K562 (cell line): ENCODE measurements around the gene CAPZB. TPM values are rescaled to one million over a fixed set of nuclear protein-coding genes. Genes with fewer than 3 reads are reported as not detected.

Source experiments
- ATAC-seq: fragments of 200-7000 bp; cut with Tn5 transposase; 3 replicates; pipeline ENCODE4 v1.9.1; 2020; ENCODE audit warnings: moderate library complexity
- BruUV-seq: library from RNA; stranded (reverse); fragments of 400-500 nt; replicated peaks from 2 replicates; lab custom pipeline; 2021; lab: Mats Ljungman, UMichigan
- CTCF ChIA-PET: fragments of 300-600 bp; formaldehyde crosslinking; extraction: SDS; loops from one replicate; lab custom pipeline; 2021; ENCODE audit warnings: low intra/inter-chr PET ratio; lab: Yijun Ruan, JAX
- POLR2A ChIA-PET: fragments of 300-600, 350-650 bp; sonication (Branson Sonifier 250); formaldehyde crosslinking; extraction: SDS; loops from one replicate; lab custom pipeline; 2021; ENCODE audit warnings: antibody characterized with exemption, inconsistent platforms; lab: Yijun Ruan, JAX
- DNase-seq, 4 experiments: peaks; one replicate each; pipeline versions ENCODE4 v3.0.0 to v3.0.0-alpha.2; 2011 to 2018; ENCODE audit warnings: low spot score in 3 of 4, mixed read lengths in 3 of 4; ENCODE audit errors: extremely low read depth in 1 of 4
- FAIRE-seq: peaks from 2 replicates; lab custom pipeline; 2011; peaks lifted over from hg19 to GRCh38; lab: Jason Lieb, UNC
- H2AFZ ChIP-seq: 2 replicates; pipeline ENCODE4 v1.6.0; 2011; ENCODE audit warnings: low read depth, low read length, control low read depth, inconsistent platforms
- H3K27ac ChIP-seq: fragments of 200-600 bp; 3 replicates; pipeline ENCODE4 v1.8.0; 2011; ENCODE audit warnings: low read depth, mild to moderate bottlenecking, control low read depth, inconsistent platforms, low read length, moderate library complexity, mixed read lengths; ENCODE audit errors: extremely low read depth
- H3K27me3 ChIP-seq, 2 experiments: fragments of 300-600 bp in 1 of 2; 2 replicates in 1 of 2; 3 replicates in 1 of 2; pipeline versions ENCODE4 v1.6.0 to v1.8.0; 2011; ENCODE audit warnings: inconsistent platforms in 2 of 2, low read length in 2 of 2, mild to moderate bottlenecking in 1 of 2, mixed read lengths in 1 of 2, moderate library complexity in 1 of 2; ENCODE audit not compliant: control insufficient read depth in 2 of 2, insufficient read depth in 2 of 2
- H3K36me3 ChIP-seq: fragments of 300-600 bp; 3 replicates; pipeline ENCODE4 v1.8.0; 2011; ENCODE audit warnings: mild to moderate bottlenecking, low read length, inconsistent platforms; ENCODE audit not compliant: control insufficient read depth, insufficient read depth
- H3K4me1 ChIP-seq, 2 experiments: fragments of 200-600 bp in 1 of 2; replicated peaks in 1 of 2; 2 replicates in 1 of 2; 3 replicates in 1 of 2; pipeline versions ENCODE4 v1.5.1 to v1.8.0; 2011; ENCODE audit warnings: inconsistent platforms in 2 of 2, low read length in 2 of 2, mild to moderate bottlenecking in 1 of 2, mixed read lengths in 1 of 2, moderate library complexity in 1 of 2; ENCODE audit not compliant: control insufficient read depth in 2 of 2, insufficient read depth in 2 of 2
- H3K4me2 ChIP-seq: 2 replicates; pipeline ENCODE4 v1.6.1; 2011; ENCODE audit warnings: low read length, control low read depth, inconsistent platforms, mixed read lengths; ENCODE audit not compliant: insufficient read depth
- H3K4me3 ChIP-seq: fragments of 200-600 bp; sonication (generic), shearing (Covaris generic); 2 replicates; pipeline ENCODE4 v1.5.1; 2016; ENCODE audit warnings: control low read depth, inconsistent platforms
- H3K79me2 ChIP-seq: fragments of 200-600 bp; 3 replicates; pipeline ENCODE4 v1.8.0; 2011; ENCODE audit warnings: low read length, inconsistent platforms; ENCODE audit not compliant: control insufficient read depth, insufficient read depth
- H3K9ac ChIP-seq, 2 experiments: 2 replicates each; pipeline versions ENCODE4 v1.6.0 to v1.6.1; 2011; ENCODE audit warnings: low read depth in 2 of 2, low read length in 2 of 2, control low read depth in 1 of 2, inconsistent platforms in 1 of 2, mild to moderate bottlenecking in 1 of 2, mixed read lengths in 1 of 2; ENCODE audit not compliant: insufficient read depth in 1 of 2
- H3K9me1 ChIP-seq: one replicate; pipeline ENCODE4 v1.6.0; 2011; ENCODE audit warnings: inconsistent platforms, mild to moderate bottlenecking, low read length, moderate library complexity; ENCODE audit not compliant: control insufficient read depth, insufficient read depth
- H3K9me3 ChIP-seq: replicated peaks from 2 replicates; pipeline ENCODE4 v1.5.1; 2011; ENCODE audit warnings: low read depth, low read length, inconsistent platforms; ENCODE audit not compliant: control insufficient read depth, insufficient read depth
- H4K20me1 ChIP-seq: replicated peaks from 2 replicates; pipeline ENCODE4 v1.6.1; 2011; ENCODE audit warnings: low read length, inconsistent platforms, mixed read lengths; ENCODE audit not compliant: control insufficient read depth, insufficient read depth
- CHD1 ChIP-seq: fragments of 200-600 bp; sonication (generic); IDR thresholded peaks from one replicate; pipeline ENCODE4 v1.6.1; 2012; ENCODE audit warnings: mild to moderate bottlenecking, moderate library complexity, low read length, inconsistent platforms
- DDX20 ChIP-seq: fragments of 450-650 bp; IDR thresholded peaks from 2 replicates; pipeline ENCODE4 v1.6.1; 2016; ENCODE audit warnings: missing genetic modification characterization, low read depth, mild to moderate bottlenecking, missing compliant biosample characterization, moderate library complexity
- GABPB1 ChIP-seq: sonication (generic); formaldehyde crosslinking; IDR thresholded peaks from 2 replicates; pipeline ENCODE4 v1.8.0; 2022; ENCODE audit warnings: mild to moderate bottlenecking, missing genetic modification reagents
- KAT7 ChIP-seq: sonication (generic); formaldehyde crosslinking; IDR thresholded peaks from 2 replicates; pipeline ENCODE4 v1.8.0; 2022; ENCODE audit warnings: missing genetic modification reagents, mild to moderate bottlenecking, borderline replicate concordance
- NFE2 ChIP-seq: IDR thresholded peaks from 2 replicates; pipeline ENCODE4 v1.6.1; 2014; ENCODE audit warnings: antibody characterized with exemption, low read depth
- NFIX ChIP-seq: fragments of 250-450 bp; sonication (Bioruptor Pico); IDR thresholded peaks from 2 replicates; pipeline ENCODE4 v1.4.0; 2020; ENCODE audit warnings: low read depth, mild to moderate bottlenecking, moderate library complexity
- PHF21A ChIP-seq: fragments of 450-650 bp; IDR thresholded peaks from 2 replicates; pipeline ENCODE4 v1.6.1; 2017; ENCODE audit warnings: low read depth, borderline replicate concordance
- RFX1 ChIP-seq: fragments of 450-650 bp; IDR thresholded peaks from 2 replicates; pipeline ENCODE4 v1.6.1; 2016; ENCODE audit warnings: mild to moderate bottlenecking, moderate library complexity
- SAP30 ChIP-seq: fragments of 200-600 bp; sonication (generic); IDR thresholded peaks from 2 replicates; pipeline ENCODE4 v1.6.1; 2012; ENCODE audit warnings: borderline replicate concordance, low read depth, mild to moderate bottlenecking, moderate library complexity, low read length, control low read depth, inconsistent platforms; ENCODE audit not compliant: insufficient read depth, poor library complexity, severe bottlenecking
- ZNF121 ChIP-seq: sonication (generic); formaldehyde crosslinking; conservative IDR thresholded peaks from 2 replicates; pipeline ENCODE4 v1.8.0; 2022; ENCODE audit warnings: missing genetic modification reagents
- ZNF507 ChIP-seq: conservative IDR thresholded peaks from 2 replicates; pipeline ENCODE4 v1.6.1; 2017; ENCODE audit warnings: missing genetic modification characterization, missing compliant biosample characterization
- WGBS: fragments of 100-300 bp; shearing (Covaris generic); methylation state at CpG from one replicate; pipeline ENCODE4 v1.1.6; 2016; ENCODE audit warnings: low coverage, mixed read lengths; ENCODE audit not compliant: insufficient coverage; ENCODE audit errors: missing lambda C conversion rate; 5-methylcytosine and 5-hydroxymethylcytosine counted together
- in situ Hi-C: fragments of 300-500 bp; cut with MboI; formaldehyde crosslinking; loops from 4 replicates; pipeline ENCODE4 v1.15.0; 2018; ENCODE audit warnings: inconsistent platforms, mixed read lengths
- intact Hi-C: fragments of 100-400 bp; cut with micrococcal nuclease; formaldehyde crosslinking; loops from 2 replicates; pipeline ENCODE4 v1.14.2; 2022
- polyA plus RNA-seq, 8 experiments: library from polyadenylated mRNA; depleted of rRNA in 4 of 8; stranded (reverse) in 5 of 8; unstranded in 3 of 8; fragments of >200 nt; fragmentation: Nextera tagmentation in 2 of 8; fragmentation: Illumina TruSeq in 1 of 8; extraction: Ambion mirVana in 2 of 8; extraction: Trizol in 1 of 8; gene quantifications; 2 replicates each; pipeline versions ENCODE4 v1.2.1 to v1.2.3, GENCODE V29; 2011 to 2014; ENCODE audit warnings: inconsistent platforms in 1 of 8, missing spikeins in 1 of 8
- total RNA-seq, 7 experiments: library from RNA; depleted of rRNA in 6 of 7; stranded (reverse); fragments of >200 nt in 6 of 7; fragmentation: Illumina TruSeq in 2 of 7; extraction: Trizol in 2 of 7; gene quantifications; 2 replicates each; pipeline versions ENCODE4 v1.2.1 to v1.2.3, GENCODE V29; 2011 to 2021; ENCODE audit warnings: low replicate concordance in 1 of 7
- TF ChIP-seq, protein P1 (sequence below): fragments of 200-800 bp; sonication (Bioruptor generic); IDR thresholded peaks from 2 replicates; pipeline ENCODE4 v1.6.1; 2017; ENCODE audit warnings: missing genetic modification characterization, missing compliant biosample characterization
- TF ChIP-seq, protein P2 (sequence below), 2 experiments: fragments of 150-350 bp in 1 of 2; IDR thresholded peaks; 2 replicates each; pipeline ENCODE4 v1.6.1; 2012 to 2016; ENCODE audit warnings: low read depth in 2 of 2, low read length in 2 of 2, mild to moderate bottlenecking in 1 of 2, moderate library complexity in 1 of 2
- TF ChIP-seq, protein P3 (sequence below): fragments of 150-350 bp; conservative IDR thresholded peaks from 2 replicates; pipeline ENCODE4 v1.6.1; 2014; ENCODE audit warnings: low read length

CAPZB gene
- total and polyA plus RNA-seq, 9 of the 15 experiments (the other 6 are each of a cell fraction or from before 2014, with no cell fraction given): 57.6 to 297 (median 125) TPM

DNA sequence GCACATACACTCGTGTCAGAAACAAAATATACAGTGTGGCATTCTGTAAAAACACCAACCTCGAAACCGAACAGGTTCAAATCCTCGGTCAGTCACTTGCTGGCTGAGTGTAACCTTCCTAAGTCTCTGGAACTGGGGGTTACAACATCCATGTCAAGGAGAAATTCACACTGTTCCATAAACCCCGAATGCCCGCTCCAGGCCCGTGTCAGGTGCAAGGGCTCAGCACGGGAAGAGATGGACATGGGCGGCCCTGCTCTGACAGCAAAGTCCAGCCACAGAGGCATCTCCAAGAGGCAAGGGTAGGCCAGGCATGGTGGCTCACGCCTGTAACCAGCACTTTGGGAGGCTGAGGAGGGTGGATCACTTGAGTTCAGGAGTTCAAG, 93.8 kb downstream of the CAPZB start:
- POLR2A ChIA-PET: interaction anchor here (0.5 to 1.2 kb wide), 8 partner anchors 7 to 262 kb away, joined by 3 to 5 read pairs (median 3); no protein-coding TSS in a partner anchor
- Histone ChIP-seq H3K9me3 (no peaks in the 10 kb centered on the region), H3K4me2 (peak overlapping the region; percentile 69), H2AFZ (peak overlapping the region; percentile 73; the same call in 1 of the 2 replicates), H3K9ac (peak overlapping the region; percentile 48 to 74; a peak in 2 of 4 replicates), H3K4me3 (no peak overlapping the region), H3K27me3 (no peaks in the 10 kb centered on the region), H3K27ac (peak overlapping the region; percentile 69; the same call in 2 of the 3 replicates), H3K9me1 (no peaks in the 10 kb centered on the region), H4K20me1 (peaks cover 22% of the 10 kb centered on the region; the same call in 1 of the 2 replicates), H3K36me3 (no peaks in the 10 kb centered on the region; the same call in 2 of the 3 replicates), H3K4me1 (peaks cover 22 to 34% of the 10 kb centered on the region in 2 experiments), H3K79me2 (peaks cover 41% of the 10 kb centered on the region)
- FAIRE-seq (no peak), DNase-seq (peak in 1 of 4 experiments; percentile 34), ATAC-seq (peak; percentile 40)
- in situ Hi-C loops: no loop called here
- CTCF ChIA-PET: interaction anchor here (1.4 to 2.5 kb wide), 4 partner anchors 191 to 262 kb away, joined by 9 to 15 read pairs (median 12); no protein-coding TSS in a partner anchor
- no TSS peak for BruUV-seq
- intact Hi-C loops: loop anchor here (1.0 to 5.0 kb wide), 2 partner anchors 191 to 260 kb away; no protein-coding TSS in a partner anchor
- WGBS: 19% methylated on average over 10 of the region's 10 CpGs
- 0 out of 2 replicates have a peak, but pooled peaks have one; percentile 35 for TF ChIP-seq GABPB1 (CRISPR knock-in tag)
- TF ChIP-seq SAP30: peak; percentile 6
- TF ChIP-seq, protein P1, sequence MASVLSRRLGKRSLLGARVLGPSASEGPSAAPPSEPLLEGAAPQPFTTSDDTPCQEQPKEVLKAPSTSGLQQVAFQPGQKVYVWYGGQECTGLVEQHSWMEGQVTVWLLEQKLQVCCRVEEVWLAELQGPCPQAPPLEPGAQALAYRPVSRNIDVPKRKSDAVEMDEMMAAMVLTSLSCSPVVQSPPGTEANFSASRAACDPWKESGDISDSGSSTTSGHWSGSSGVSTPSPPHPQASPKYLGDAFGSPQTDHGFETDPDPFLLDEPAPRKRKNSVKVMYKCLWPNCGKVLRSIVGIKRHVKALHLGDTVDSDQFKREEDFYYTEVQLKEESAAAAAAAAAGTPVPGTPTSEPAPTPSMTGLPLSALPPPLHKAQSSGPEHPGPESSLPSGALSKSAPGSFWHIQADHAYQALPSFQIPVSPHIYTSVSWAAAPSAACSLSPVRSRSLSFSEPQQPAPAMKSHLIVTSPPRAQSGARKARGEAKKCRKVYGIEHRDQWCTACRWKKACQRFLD (CRISPR knock-in tag): no peak
- no peak for TF ChIP-seq PHF21A
- TF ChIP-seq, protein P2, sequence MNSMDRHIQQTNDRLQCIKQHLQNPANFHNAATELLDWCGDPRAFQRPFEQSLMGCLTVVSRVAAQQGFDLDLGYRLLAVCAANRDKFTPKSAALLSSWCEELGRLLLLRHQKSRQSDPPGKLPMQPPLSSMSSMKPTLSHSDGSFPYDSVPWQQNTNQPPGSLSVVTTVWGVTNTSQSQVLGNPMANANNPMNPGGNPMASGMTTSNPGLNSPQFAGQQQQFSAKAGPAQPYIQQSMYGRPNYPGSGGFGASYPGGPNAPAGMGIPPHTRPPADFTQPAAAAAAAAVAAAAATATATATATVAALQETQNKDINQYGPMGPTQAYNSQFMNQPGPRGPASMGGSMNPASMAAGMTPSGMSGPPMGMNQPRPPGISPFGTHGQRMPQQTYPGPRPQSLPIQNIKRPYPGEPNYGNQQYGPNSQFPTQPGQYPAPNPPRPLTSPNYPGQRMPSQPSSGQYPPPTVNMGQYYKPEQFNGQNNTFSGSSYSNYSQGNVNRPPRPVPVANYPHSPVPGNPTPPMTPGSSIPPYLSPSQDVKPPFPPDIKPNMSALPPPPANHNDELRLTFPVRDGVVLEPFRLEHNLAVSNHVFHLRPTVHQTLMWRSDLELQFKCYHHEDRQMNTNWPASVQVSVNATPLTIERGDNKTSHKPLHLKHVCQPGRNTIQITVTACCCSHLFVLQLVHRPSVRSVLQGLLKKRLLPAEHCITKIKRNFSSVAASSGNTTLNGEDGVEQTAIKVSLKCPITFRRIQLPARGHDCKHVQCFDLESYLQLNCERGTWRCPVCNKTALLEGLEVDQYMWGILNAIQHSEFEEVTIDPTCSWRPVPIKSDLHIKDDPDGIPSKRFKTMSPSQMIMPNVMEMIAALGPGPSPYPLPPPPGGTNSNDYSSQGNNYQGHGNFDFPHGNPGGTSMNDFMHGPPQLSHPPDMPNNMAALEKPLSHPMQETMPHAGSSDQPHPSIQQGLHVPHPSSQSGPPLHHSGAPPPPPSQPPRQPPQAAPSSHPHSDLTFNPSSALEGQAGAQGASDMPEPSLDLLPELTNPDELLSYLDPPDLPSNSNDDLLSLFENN (IDR thresholded peaks at IDR 0.05; ENCODE audit: low read depth in 2 of 2, low read length in 2 of 2): no peak
- TF ChIP-seq KAT7 (CRISPR knock-in tag): 0 out of 2 replicates have a peak, but pooled peaks have one; percentile 70
- no peak for TF ChIP-seq NFIX (CRISPR knock-in tag)
- TF ChIP-seq, protein P3, sequence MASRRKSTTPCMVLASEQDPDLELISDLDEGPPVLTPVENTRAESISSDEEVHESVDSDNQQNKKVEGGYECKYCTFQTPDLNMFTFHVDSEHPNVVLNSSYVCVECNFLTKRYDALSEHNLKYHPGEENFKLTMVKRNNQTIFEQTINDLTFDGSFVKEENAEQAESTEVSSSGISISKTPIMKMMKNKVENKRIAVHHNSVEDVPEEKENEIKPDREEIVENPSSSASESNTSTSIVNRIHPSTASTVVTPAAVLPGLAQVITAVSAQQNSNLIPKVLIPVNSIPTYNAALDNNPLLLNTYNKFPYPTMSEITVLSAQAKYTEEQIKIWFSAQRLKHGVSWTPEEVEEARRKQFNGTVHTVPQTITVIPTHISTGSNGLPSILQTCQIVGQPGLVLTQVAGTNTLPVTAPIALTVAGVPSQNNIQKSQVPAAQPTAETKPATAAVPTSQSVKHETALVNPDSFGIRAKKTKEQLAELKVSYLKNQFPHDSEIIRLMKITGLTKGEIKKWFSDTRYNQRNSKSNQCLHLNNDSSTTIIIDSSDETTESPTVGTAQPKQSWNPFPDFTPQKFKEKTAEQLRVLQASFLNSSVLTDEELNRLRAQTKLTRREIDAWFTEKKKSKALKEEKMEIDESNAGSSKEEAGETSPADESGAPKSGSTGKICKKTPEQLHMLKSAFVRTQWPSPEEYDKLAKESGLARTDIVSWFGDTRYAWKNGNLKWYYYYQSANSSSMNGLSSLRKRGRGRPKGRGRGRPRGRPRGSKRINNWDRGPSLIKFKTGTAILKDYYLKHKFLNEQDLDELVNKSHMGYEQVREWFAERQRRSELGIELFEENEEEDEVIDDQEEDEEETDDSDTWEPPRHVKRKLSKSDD: no peak
- no peak for TF ChIP-seq RFX1
- no peak for TF ChIP-seq ZNF121 (CRISPR knock-in tag)
- no peak for TF ChIP-seq CHD1
- TF ChIP-seq ZNF507 (tag): no peak
- no peak for TF ChIP-seq NFE2
- TF ChIP-seq DDX20 (tag): 0 out of 2 replicates have a peak, but pooled peaks have one; percentile 0
